GM12892 (cell line): ENCODE measurements around the gene HSD11B1.

Experiments
- POLR2A ChIP-seq: IDR thresholded peaks from 2 replicates; pipeline ENCODE4 v1.6.1; 2011; ENCODE audit warnings: low read depth, low read length, control low read depth
- POLR2AphosphoS5 ChIP-seq: IDR thresholded peaks from 2 replicates; pipeline ENCODE4 v1.6.1; 2011; ENCODE audit warnings: low read depth, low read length, control low read depth
- TAF1 ChIP-seq: IDR thresholded peaks from 2 replicates; pipeline ENCODE4 v1.6.1; 2011; ENCODE audit warnings: low read depth, mild to moderate bottlenecking, control low read depth, low read length, borderline replicate concordance

DNA sequence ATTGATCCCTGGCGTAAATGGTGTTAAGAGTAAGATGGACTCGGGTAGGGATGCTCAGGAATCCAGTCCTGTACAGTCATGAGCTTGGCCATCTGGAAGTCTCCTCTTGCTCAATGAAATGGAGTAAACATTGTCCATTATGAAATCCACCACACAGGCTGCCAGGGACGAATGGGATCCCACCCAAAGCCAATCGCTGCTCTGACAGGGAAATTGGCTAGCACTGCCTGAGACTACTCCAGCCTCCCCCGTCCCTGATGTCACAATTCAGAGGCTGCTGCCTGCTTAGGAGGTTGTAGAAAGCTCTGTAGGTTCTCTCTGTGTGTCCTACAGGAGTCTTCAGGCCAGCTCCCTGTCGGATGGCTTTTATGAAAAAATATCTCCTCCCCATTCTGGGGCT is at the start of gene HSD11B1:
- TF ChIP-seq POLR2A, result no peak
- TF ChIP-seq POLR2AphosphoS5, result no peak
- TF ChIP-seq TAF1, result no peak
